NOMO-1 treated with dmso at 0.1 percent for 144 hours (cell line): ENCODE data around the gene PPT1.

Source experiments
- DNase-seq: peaks from one replicate; lab custom pipeline; 2025; ENCODE audit not compliant: unreplicated experiment; lab: John Stamatoyannopoulos, UW

The PPT1 gene

DNA sequence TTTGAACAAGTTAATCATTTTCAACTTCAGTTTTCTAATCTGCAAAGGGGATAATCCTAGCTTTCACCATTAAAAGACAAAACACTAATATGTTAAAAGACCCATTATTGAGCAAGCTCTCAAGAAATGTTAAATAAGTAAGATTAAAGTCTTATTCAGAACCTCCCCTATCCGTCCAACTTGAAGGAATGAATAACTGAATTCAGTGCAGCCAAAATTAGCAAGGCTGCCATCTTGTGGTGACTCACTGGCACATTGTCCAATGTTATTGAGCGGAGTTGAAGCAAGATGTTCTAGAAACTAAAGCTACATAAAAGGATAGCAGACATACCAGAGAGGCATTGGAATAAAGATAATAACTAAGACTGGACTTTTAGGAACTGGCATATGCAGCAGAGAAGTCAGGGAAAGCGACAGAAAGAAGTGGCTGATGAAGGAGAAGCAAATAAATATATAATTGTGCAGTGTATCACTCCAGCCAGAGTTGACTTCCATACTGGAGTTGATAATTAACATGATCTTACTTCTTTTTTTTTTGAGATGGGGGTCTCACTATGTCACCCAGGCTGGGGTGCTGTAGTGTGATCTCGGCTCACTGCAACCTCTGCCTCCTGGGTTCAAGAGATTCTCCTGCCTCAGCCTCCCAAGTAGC lies 64.7 kb downstream of the PPT1 start:
- DNase-seq, result no peak

DNA sequence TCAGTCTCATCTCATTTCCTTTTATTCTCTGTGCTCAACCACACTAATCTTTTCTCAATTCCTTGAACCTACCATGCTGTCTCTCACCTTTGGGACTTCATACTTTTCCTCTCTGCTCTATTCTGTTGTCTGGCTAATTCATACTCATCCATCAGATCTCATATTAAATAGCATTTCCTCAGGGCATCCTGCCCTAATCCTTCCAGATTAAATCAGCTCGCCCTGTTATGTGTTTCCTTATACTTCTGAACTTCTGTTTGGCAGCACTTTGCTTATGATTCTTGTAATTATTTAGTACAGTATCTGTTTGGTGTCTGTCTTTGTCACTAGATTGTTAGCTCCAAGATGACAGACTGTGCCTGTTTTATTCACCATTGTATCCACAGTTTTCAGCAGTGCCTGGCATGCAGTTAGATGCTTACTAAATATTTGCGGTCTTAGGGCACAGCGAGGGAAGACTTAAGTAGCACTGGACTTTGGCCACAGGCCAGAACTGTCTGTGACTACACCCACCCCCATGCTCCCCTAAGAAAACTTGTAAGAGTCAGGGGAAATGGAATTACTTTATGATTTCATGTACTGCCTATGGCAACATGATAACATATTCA lies 66.4 kb downstream of the PPT1 start:
- DNase-seq, result no peak

GRCh38 chr1:40029608-40030007 lies 67.4 kb downstream of the PPT1 start:
- DNase-seq, result no peak

- DNase-seq, result no peak
Measured at GRCh38 chr1:40027647-40028046, 69.4 kb downstream of the PPT1 start.

GRCh38 chr1:40024671-40025070 lies 72.4 kb downstream of the PPT1 start:
- DNase-seq, result no peak

- no peak for DNase-seq
Measured at GRCh38 chr1:40023379-40023944, 73.6 kb downstream of the PPT1 start.
